Measurements from ENCODE around the gene DGKQ. TPM values are rescaled to one million over a fixed set of nuclear protein-coding genes. Genes with fewer than 3 reads are reported as not detected.

The DGKQ gene
- total RNA-seq, 1 experiment from 2014 or later: 11.8 TPM

- Mint-ChIP-seq H3K27me3 (ENCODE audit: unreplicated experiment) (no peaks in the 10 kb centered on the region), H3K4me1 (ENCODE audit: low read depth, unreplicated experiment) (no peaks in the 10 kb centered on the region), H3K36me3 (ENCODE audit: insufficient read depth, unreplicated experiment) (peaks cover 15% of the 10 kb centered on the region), H3K9me3 (ENCODE audit: low read depth, unreplicated experiment) (no peaks in the 10 kb centered on the region), H3K4me3 (ENCODE audit: low read depth, unreplicated experiment) (no peak overlapping the region), H3K27ac (ENCODE audit: unreplicated experiment) (no peak overlapping the region)
- CTCF ChIA-PET: no interaction called here
- no TSS peak for BruUV-seq (replicated peaks)
- no peak for DNase-seq
- intact Hi-C loops (cut with micrococcal nuclease; ENCODE audit: unreplicated experiment): no loop called here
- no peak for TF ChIP-seq CTCF (IDR thresholded peaks at IDR 0.05; ENCODE audit: unreplicated experiment)
Measured at GRCh38 chr4:963276-964225, 9.8 kb downstream of the DGKQ start.

- Mint-ChIP-seq H3K4me3 (ENCODE audit: low read depth, unreplicated experiment) (no peak overlapping the region), H3K4me1 (ENCODE audit: low read depth, unreplicated experiment) (no peaks in the 10 kb centered on the region), H3K9me3 (ENCODE audit: low read depth, unreplicated experiment) (no peaks in the 10 kb centered on the region), H3K27ac (ENCODE audit: unreplicated experiment) (no peak overlapping the region), H3K27me3 (ENCODE audit: unreplicated experiment) (no peaks in the 10 kb centered on the region), H3K36me3 (ENCODE audit: insufficient read depth, unreplicated experiment) (peaks cover 17% of the 10 kb centered on the region)
- intact Hi-C loops (cut with micrococcal nuclease; ENCODE audit: unreplicated experiment): no loop called here
- no TSS peak for BruUV-seq (replicated peaks)
- TF ChIP-seq CTCF (IDR thresholded peaks at IDR 0.05; ENCODE audit: unreplicated experiment): no peak
- CTCF ChIA-PET: no interaction called here
- no peak for DNase-seq
Measured at GRCh38 chr4:962231-963208, 10.8 kb downstream of the DGKQ start.

GRCh38 chr4:961351-962230 is 11.8 kb downstream of the DGKQ start:
- intact Hi-C loops (cut with micrococcal nuclease; ENCODE audit: unreplicated experiment): no loop called here
- no TSS peak for BruUV-seq (replicated peaks)
- CTCF ChIA-PET: no interaction called here
- Mint-ChIP-seq H3K27ac (ENCODE audit: unreplicated experiment) (no peak overlapping the region), H3K27me3 (ENCODE audit: unreplicated experiment) (no peaks in the 10 kb centered on the region), H3K4me1 (ENCODE audit: low read depth, unreplicated experiment) (no peaks in the 10 kb centered on the region), H3K9me3 (ENCODE audit: low read depth, unreplicated experiment) (no peaks in the 10 kb centered on the region), H3K36me3 (ENCODE audit: insufficient read depth, unreplicated experiment) (peaks cover 17% of the 10 kb centered on the region), H3K4me3 (ENCODE audit: low read depth, unreplicated experiment) (no peak overlapping the region)
- no peak for TF ChIP-seq CTCF (IDR thresholded peaks at IDR 0.05; ENCODE audit: unreplicated experiment)
- no peak for DNase-seq
